SK-N-MC (cell line): ENCODE results near the gene ZNF366.

ENCODE experiments used
- EZH2 ChIP-seq: fragments of 200-600 bp; sonication (generic); IDR thresholded peaks from one replicate; pipeline ENCODE4 v1.6.1; 2017; ENCODE audit warnings: antibody characterized with exemption
- POLR2AphosphoS5 ChIP-seq: IDR thresholded peaks from 2 replicates; pipeline ENCODE4 v1.6.1; 2012; ENCODE audit warnings: mild to moderate bottlenecking, low read depth, low read length, borderline replicate concordance

DNA sequence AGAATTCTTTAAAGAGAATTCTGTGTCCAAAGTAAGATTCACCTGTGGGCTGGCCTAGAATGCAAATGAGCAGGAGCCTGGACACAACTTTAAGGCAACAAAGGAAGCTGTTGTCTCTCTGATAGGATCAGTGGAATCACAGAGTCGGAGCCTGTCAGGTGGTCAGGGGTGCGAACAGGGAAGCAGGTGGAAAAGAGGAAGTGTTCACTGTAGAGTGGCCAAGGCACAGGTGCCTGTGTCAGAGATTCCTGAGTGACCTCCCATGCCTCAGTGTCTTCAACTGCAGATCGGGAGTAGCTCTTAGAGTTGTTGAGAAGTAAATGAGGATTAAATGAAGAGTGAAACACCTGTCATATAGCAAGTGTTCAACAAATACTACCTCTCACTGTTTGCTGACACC lies 48.8 kb downstream of the ZNF366 start:
- TF ChIP-seq EZH2 (no peak), POLR2AphosphoS5 (no peak)
